ENCODE measurements around the gene COP1. TPM values are rescaled to one million over a fixed set of nuclear protein-coding genes. Genes with fewer than 3 reads are reported as not detected.

The COP1 gene
- total RNA-seq, 6 experiments from 2014 or later: 19.7 to 33.7 (median 20.9) TPM

DNA sequence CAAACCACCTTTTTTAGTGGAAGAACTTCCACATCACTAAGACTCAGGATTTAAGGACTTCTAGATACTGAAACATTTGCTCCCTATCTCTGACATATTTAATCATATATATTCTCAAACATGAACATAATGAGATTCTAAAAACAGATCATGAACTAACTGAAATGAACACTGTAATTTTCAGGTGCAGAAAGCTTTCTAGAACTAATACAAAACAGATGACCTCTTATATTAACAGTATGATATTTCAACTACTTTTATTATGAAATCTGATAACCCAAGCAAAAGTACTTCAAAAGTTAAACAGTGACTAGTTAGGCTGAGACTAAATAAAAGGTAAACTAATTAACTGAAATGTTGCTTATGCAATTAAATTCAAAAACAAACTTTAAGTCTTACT, 157.5 kb downstream of the COP1 start:
- H3K36me3 ChIP-seq: no peaks in the 10 kb centered on the region

DNA sequence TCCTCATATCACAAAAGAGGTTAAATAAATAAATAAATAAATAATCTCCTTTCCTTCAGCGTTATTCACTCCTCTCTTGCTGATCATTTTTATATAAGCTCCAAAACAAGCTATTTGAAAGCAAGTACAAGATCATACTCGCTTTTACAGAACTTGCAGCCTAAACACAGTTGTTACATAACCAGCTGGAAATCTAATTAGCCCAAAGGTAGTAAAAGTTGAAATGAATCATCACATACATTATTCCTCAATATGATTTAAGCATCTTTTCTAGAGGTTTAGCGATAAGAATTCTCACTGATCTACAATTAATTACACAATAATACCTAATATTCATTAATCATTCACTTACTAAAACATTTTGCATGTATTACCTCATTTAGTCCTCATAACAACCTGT, 160.2 kb downstream of the COP1 start:
- peaks cover 0 to 10% (median 0%) of the 10 kb centered on the region in 4 donors for H3K4me1 ChIP-seq
- H3K36me3 ChIP-seq: peaks cover 0 to under 1% (median 0%) of the 10 kb centered on the region in 4 donors
- no peaks in the 10 kb centered on the region for H3K27me3 ChIP-seq
- intact Hi-C loops (cut with DNase I): no loop called here
- DNase-seq (no peak), ATAC-seq (no peak)
- no peaks in the 10 kb centered on the region for H3K9me3 ChIP-seq
- no peak overlapping the region for H3K4me3 ChIP-seq
- WGBS (ENCODE audit: insufficient coverage, low coverage, low lambda C conversion rate, missing lambda C conversion rate): 97% methylated on average over 3 of the region's 3 CpGs
- H3K27ac ChIP-seq: no peak overlapping the region
- TF ChIP-seq, protein P1, sequence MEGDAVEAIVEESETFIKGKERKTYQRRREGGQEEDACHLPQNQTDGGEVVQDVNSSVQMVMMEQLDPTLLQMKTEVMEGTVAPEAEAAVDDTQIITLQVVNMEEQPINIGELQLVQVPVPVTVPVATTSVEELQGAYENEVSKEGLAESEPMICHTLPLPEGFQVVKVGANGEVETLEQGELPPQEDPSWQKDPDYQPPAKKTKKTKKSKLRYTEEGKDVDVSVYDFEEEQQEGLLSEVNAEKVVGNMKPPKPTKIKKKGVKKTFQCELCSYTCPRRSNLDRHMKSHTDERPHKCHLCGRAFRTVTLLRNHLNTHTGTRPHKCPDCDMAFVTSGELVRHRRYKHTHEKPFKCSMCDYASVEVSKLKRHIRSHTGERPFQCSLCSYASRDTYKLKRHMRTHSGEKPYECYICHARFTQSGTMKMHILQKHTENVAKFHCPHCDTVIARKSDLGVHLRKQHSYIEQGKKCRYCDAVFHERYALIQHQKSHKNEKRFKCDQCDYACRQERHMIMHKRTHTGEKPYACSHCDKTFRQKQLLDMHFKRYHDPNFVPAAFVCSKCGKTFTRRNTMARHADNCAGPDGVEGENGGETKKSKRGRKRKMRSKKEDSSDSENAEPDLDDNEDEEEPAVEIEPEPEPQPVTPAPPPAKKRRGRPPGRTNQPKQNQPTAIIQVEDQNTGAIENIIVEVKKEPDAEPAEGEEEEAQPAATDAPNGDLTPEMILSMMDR (IDR thresholded peaks at IDR 0.05): no peak
- TF ChIP-seq POLR2A (IDR thresholded peaks at IDR 0.05): no peak

More for the DNA sequence above, 157.5 kb downstream of the COP1 start:
- Histone ChIP-seq H3K27ac (no peak overlapping the region), H3K27me3 (no peaks in the 10 kb centered on the region), H3K9me3 (no peaks in the 10 kb centered on the region), H3K4me1 (peaks cover 0 to 5% (median 0%) of the 10 kb centered on the region in 4 donors), H3K4me3 (no peak overlapping the region)
- TF ChIP-seq, protein P1 (IDR thresholded peaks at IDR 0.05): no peak
- TF ChIP-seq POLR2A (IDR thresholded peaks at IDR 0.05): no peak
- DNase-seq (no peak), ATAC-seq (no peak)
- intact Hi-C loops (cut with DNase I): no loop called here

DNA sequence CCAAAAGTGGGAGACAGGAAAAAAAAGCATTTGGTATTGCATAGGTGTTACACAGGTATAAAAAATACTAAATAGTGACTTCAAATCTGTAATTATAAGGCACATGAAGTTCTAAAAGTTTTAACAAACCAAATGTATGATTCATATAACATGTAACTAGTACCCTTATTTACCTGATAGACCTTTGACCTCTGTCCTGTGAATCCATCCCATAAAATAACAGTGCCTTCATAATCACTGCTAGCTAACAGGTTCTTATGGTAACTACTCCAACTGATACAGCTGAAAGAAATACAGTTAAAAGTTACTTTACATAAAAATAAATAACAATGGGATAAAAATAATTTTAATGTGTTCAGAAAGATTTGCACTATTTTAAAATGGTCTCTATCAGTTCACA, 163.5 kb downstream of the COP1 start:
- no peak for DNase-seq
- TF ChIP-seq, protein P1 (IDR thresholded peaks at IDR 0.05): no peak
- TF ChIP-seq POLR2A (IDR thresholded peaks at IDR 0.05): no peak
- Histone ChIP-seq H3K4me1 (peaks cover 0 to 10% (median 0%) of the 10 kb centered on the region in 4 donors), H3K27ac (no peak overlapping the region), H3K4me3 (no peak overlapping the region), H3K27me3 (no peaks in the 10 kb centered on the region), H3K9me3 (no peaks in the 10 kb centered on the region), H3K36me3 (peaks cover 0 to 5% (median 0%) of the 10 kb centered on the region in 4 donors)
- ATAC-seq: no peak
- intact Hi-C loops (cut with DNase I): no loop called here

DNA sequence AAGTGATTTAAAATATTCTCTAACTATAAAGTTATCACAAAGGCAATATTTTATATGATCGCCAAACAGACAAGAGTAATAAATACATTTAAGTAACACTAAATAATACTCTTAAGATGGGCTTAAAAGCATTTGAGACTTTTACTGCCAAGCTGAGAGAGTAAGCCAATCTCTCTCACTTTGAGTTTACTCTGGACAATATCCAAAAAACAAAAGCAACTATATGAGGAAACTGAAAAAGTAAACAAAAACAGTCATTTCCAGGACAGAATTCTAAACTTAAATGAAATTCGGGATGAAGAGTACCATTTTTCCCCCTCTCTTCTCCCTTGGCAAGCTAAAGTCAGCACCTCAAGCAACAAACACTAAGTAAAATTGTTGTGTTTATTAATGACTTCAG, 173.2 kb downstream of the COP1 start:
- 46% methylated on average over 2 of the region's 2 CpGs for WGBS (ENCODE audit: insufficient coverage, low coverage, low lambda C conversion rate, missing lambda C conversion rate)
- no peak overlapping the region for H3K4me3 ChIP-seq
- ATAC-seq: peak; percentile 60 to 90 (median 74)
- no peak for DNase-seq
- no peaks in the 10 kb centered on the region for H3K27me3 ChIP-seq
- no peaks in the 10 kb centered on the region for H3K9me3 ChIP-seq
- TF ChIP-seq POLR2A (IDR thresholded peaks at IDR 0.05): no peak
- TF ChIP-seq, protein P1 (IDR thresholded peaks at IDR 0.05): no peak
- peaks cover 0 to 9% (median 4%) of the 10 kb centered on the region in 4 donors for H3K4me1 ChIP-seq
- peaks cover 0 to 4% (median 2%) of the 10 kb centered on the region in 4 donors for H3K36me3 ChIP-seq
- intact Hi-C loops (cut with DNase I): no loop called here
- peak overlapping the region in 1 of 3 donors; percentile 8 for H3K27ac ChIP-seq

DNA sequence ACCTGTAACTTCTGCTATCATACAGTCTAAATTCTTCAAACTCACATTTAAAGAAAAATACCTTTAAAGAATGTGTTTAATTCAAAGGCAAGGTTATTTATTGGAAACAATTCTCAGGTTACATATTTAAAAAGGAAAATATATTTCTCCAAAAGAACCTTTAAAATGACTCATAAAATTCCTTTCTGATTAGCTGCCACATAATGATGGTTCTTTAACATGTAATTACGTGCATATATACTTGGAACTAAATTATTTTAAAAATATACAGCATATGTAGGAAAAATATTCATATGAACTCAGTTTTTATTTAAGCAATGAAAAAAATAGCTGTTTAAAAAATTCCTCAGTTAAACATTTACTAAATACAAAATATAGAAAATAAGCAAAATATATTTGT, 173.6 kb downstream of the COP1 start:
- DNase-seq (no peak), ATAC-seq (no peak)
- Histone ChIP-seq H3K4me1 (peaks cover 0 to 9% (median 4%) of the 10 kb centered on the region in 4 donors), H3K4me3 (no peak overlapping the region), H3K27ac (no peak overlapping the region), H3K27me3 (no peaks in the 10 kb centered on the region), H3K9me3 (no peaks in the 10 kb centered on the region), H3K36me3 (peaks cover 0 to 4% (median 2%) of the 10 kb centered on the region in 4 donors)
- TF ChIP-seq, protein P1 (IDR thresholded peaks at IDR 0.05): no peak
- no peak for TF ChIP-seq POLR2A (IDR thresholded peaks at IDR 0.05)
- intact Hi-C loops (cut with DNase I): no loop called here
- 78% methylated on average over 1 of the region's 1 CpG for WGBS (ENCODE audit: insufficient coverage, low coverage, low lambda C conversion rate, missing lambda C conversion rate)

All from right lobe of liver (tissue), 6 donors.